Gastroesophageal sphincter (tissue), 3 donors: ENCODE results near the gene CHST15.

ENCODE experiments used
- CTCF ChIP-seq, 4 experiments: fragments of 200-600 bp in 2 of 4; fragments of 450-650 bp in 2 of 4; sonication (generic) in 1 of 4; IDR thresholded peaks; one replicate each; pipeline ENCODE4 v1.5.1; 2017 to 2019; ENCODE audit warnings: antibody characterized with exemption in 4 of 4, mild to moderate bottlenecking in 2 of 4, moderate library complexity in 2 of 4
- POLR2A ChIP-seq, 2 donors: fragments of 450-650 bp; IDR thresholded peaks; one replicate each; pipeline ENCODE4 v1.6.1; 2017; ENCODE audit warnings: antibody characterized with exemption in 2 of 2, mild to moderate bottlenecking in 2 of 2, moderate library complexity in 1 of 2

- TF ChIP-seq CTCF (IDR thresholded peaks at IDR 0.05) (no peak), POLR2A (IDR thresholded peaks at IDR 0.05) (no peak)
These were observed 3.1 kb upstream of the CHST15 start for GRCh38 chr10:124096494-124096893.
